Measurements from ENCODE around the gene LSS.

The LSS gene

DNA sequence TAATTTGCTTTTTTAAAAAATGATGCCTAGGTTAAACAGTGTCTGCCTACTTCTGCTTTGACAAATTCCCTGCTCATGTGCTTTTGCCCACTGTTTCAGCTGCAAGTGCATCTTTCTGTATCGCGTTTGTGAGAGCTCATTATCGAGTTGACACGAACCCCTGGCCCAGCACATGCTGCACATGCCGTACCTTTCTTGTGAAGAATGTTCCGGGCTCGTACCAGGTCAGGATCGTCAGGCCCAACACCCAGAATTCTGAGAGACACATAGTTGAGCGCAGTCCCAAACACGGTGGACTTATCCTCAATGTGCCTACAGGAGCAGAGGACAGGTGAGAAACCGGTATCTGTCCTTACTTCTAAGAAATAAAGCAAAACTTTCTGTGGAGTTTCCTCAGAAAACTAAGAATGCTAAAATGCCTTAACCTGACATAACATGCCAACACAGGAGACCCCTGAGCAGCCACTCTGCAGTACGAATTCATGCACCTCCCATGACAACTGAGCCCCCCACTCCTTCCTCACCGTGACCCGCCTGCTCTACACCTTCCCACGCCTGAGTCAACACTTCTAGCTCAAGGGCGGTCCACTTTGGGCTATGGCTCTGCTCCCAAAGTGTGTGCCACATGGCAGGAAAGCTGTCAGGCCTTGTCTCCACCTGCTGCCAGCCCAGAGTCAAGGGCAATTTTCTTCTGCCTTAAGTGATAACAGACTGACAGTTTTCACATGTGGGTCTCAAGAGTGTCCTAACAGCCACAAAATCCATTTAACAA is 6.7 kb downstream of the LSS start:
- H3K4me1 ChIP-seq (ENCODE audit: control insufficient read depth in 1 of 2, insufficient read depth in 1 of 2, low read depth in 1 of 2, low read length in 1 of 2): no peaks in the 10 kb centered on the region
- H3K36me3 ChIP-seq: no peaks in the 10 kb centered on the region
- TF ChIP-seq, protein P1, sequence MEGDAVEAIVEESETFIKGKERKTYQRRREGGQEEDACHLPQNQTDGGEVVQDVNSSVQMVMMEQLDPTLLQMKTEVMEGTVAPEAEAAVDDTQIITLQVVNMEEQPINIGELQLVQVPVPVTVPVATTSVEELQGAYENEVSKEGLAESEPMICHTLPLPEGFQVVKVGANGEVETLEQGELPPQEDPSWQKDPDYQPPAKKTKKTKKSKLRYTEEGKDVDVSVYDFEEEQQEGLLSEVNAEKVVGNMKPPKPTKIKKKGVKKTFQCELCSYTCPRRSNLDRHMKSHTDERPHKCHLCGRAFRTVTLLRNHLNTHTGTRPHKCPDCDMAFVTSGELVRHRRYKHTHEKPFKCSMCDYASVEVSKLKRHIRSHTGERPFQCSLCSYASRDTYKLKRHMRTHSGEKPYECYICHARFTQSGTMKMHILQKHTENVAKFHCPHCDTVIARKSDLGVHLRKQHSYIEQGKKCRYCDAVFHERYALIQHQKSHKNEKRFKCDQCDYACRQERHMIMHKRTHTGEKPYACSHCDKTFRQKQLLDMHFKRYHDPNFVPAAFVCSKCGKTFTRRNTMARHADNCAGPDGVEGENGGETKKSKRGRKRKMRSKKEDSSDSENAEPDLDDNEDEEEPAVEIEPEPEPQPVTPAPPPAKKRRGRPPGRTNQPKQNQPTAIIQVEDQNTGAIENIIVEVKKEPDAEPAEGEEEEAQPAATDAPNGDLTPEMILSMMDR (IDR thresholded peaks at IDR 0.05): no peak
- no peak overlapping the region for H3K27ac ChIP-seq
- no peak overlapping the region for H3K4me3 ChIP-seq (ENCODE audit: low read depth in 1 of 2, low read length in 1 of 2)
- peaks cover under 1% of the 10 kb centered on the region for H3K27me3 ChIP-seq
- no peaks in the 10 kb centered on the region for H3K9me3 ChIP-seq

- H3K36me3 ChIP-seq: no peaks in the 10 kb centered on the region
Measured at GRCh38 chr21:46220847-46221246, 7.7 kb downstream of the LSS start.

DNA sequence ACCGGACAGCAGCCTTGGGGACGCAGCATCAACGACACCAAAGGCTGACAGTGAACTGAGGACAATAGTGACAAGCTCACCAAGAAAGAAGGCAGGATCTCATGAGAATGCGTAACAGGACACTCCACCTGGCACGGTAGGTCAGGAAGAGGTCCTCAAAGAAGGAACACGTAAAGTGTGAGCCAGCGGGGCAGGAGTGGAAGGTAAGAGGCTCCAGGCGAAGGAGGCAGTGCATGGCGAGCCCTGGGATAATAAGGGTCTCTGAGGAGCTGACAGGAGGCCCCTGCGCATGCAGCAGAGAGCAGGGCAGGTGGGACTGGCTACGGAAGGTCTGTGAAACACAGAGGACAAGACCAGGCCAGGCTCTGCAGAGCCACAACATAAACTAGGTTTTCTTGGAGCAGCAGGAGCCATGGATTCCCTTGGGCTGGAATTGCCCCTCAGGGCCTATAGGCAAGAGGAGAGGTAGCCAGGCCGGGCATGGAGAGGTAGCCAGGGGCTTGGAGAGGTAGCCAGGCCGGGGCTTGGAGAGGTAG is 8.2 kb downstream of the LSS start:
- H3K27ac ChIP-seq: no peak overlapping the region
- H3K9me3 ChIP-seq: no peaks in the 10 kb centered on the region
- no peaks in the 10 kb centered on the region for H3K36me3 ChIP-seq
- no peak overlapping the region for H3K4me3 ChIP-seq (ENCODE audit: low read depth in 1 of 2, low read length in 1 of 2)
- no peaks in the 10 kb centered on the region for H3K4me1 ChIP-seq (ENCODE audit: control insufficient read depth in 1 of 2, insufficient read depth in 1 of 2, low read depth in 1 of 2, low read length in 1 of 2)
- TF ChIP-seq, protein P1 (IDR thresholded peaks at IDR 0.05): no peak
- no peaks in the 10 kb centered on the region for H3K27me3 ChIP-seq

More at GRCh38 chr21:46220847-46221246, 7.7 kb downstream of the LSS start:
- Histone ChIP-seq H3K27me3 (no peaks in the 10 kb centered on the region), H3K27ac (no peak overlapping the region), H3K4me1 (ENCODE audit: control insufficient read depth in 1 of 2, insufficient read depth in 1 of 2, low read depth in 1 of 2, low read length in 1 of 2) (no peaks in the 10 kb centered on the region), H3K9me3 (no peaks in the 10 kb centered on the region), H3K4me3 (ENCODE audit: low read depth in 1 of 2, low read length in 1 of 2) (no peak overlapping the region)
- TF ChIP-seq, protein P1 (IDR thresholded peaks at IDR 0.05): no peak

DNA sequence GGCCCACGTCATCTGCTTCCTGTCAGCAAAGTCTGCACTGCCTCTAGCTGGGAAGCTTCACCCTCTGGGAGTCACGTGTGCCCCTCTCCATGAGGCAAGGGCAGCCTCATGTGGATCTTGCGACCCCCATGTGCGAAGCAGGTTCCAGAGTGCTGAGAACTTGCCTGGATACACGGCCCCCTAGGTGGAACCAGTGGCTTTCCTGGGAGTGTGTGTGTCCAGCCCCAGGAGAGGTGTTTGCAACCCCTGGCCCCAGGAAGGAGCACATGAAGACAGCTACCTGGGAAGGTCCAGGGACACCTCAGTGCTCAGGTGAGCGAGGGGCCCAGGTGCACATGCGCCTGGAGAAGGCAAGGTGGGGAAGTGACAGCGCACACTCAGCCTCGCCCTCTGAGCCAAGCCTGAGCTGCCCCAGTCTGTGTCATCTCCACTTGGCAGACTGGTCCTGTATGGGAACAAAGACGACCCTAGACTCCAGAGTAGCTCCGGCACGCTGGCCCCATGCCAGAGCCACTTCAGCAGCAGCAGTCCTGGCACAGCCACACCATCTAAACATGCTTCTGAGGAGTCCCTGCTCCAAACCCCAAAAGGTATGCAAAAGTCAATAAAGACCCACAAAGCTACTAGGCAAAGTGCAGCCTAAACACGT is 8.9 kb downstream of the LSS start:
- Histone ChIP-seq H3K4me1 (ENCODE audit: control insufficient read depth in 1 of 2, insufficient read depth in 1 of 2, low read depth in 1 of 2, low read length in 1 of 2) (no peaks in the 10 kb centered on the region), H3K36me3 (no peaks in the 10 kb centered on the region), H3K27me3 (no peaks in the 10 kb centered on the region), H3K9me3 (no peaks in the 10 kb centered on the region), H3K4me3 (ENCODE audit: low read depth in 1 of 2, low read length in 1 of 2) (no peak overlapping the region), H3K27ac (no peak overlapping the region)
- TF ChIP-seq, protein P1 (IDR thresholded peaks at IDR 0.05): no peak

GRCh38 chr21:46218906-46219590 is 9.5 kb downstream of the LSS start:
- Histone ChIP-seq H3K4me1 (ENCODE audit: control insufficient read depth in 1 of 2, insufficient read depth in 1 of 2, low read depth in 1 of 2, low read length in 1 of 2) (no peaks in the 10 kb centered on the region), H3K4me3 (ENCODE audit: low read depth in 1 of 2, low read length in 1 of 2) (no peak overlapping the region), H3K9me3 (no peaks in the 10 kb centered on the region), H3K27me3 (no peaks in the 10 kb centered on the region), H3K27ac (no peak overlapping the region), H3K36me3 (no peaks in the 10 kb centered on the region)
- TF ChIP-seq, protein P1 (IDR thresholded peaks at IDR 0.05): no peak
